HCT116 (cell line): ENCODE measurements around the gene TUBGCP5. TPM values are rescaled to one million over a fixed set of nuclear protein-coding genes. Genes with fewer than 3 reads are reported as not detected.

Experiments
- ATAC-seq: fragments of 200-7000 bp; cut with Tn5 transposase; 2 replicates; pipeline ENCODE4 v1.9.1; 2020; ENCODE audit warnings: mild to moderate bottlenecking, moderate library complexity
- BruUV-seq: library from RNA; stranded (reverse); fragments of 400-500 nt; replicated peaks from 2 replicates; lab custom pipeline; 2021; lab: Mats Ljungman, UMichigan
- CTCF ChIA-PET: fragments of 300-600 bp; sonication (Branson Sonifier 250); formaldehyde crosslinking; loops from one replicate; lab custom pipeline; 2021; ENCODE audit warnings: antibody characterized with exemption; lab: Charles Lee
- POLR2A ChIA-PET: fragments of 300-600, 350-600 bp; sonication (Branson Sonifier 250); formaldehyde crosslinking; loops from one replicate; lab custom pipeline; 2021; ENCODE audit warnings: antibody characterized with exemption; lab: Charles Lee
- RAD21 ChIA-PET, 2 experiments: fragments of 300-600 bp; sonication (Branson Sonifier 250); formaldehyde crosslinking; loops; one replicate each; lab custom pipeline; 2023; ENCODE audit warnings: low total read pairs in 2 of 2; ENCODE audit not compliant: uncharacterized antibody in 2 of 2, unreplicated experiment in 2 of 2, low non-redundant PET in 1 of 2; lab: Charles Lee
- DNase-seq: peaks from one replicate; pipeline ENCODE4 v3.0.0-alpha.2; 2010; ENCODE audit warnings: low read depth, low spot score
- H2AFZ ChIP-seq: fragments of 200-600 bp; shearing (Covaris generic), sonication (generic); 2 replicates; pipeline ENCODE4 v1.6.1; 2017; ENCODE audit warnings: low read depth, mixed run types, mixed read lengths, antibody characterized with exemption, low read length; ENCODE audit not compliant: poor library complexity, severe bottlenecking
- H3K27ac ChIP-seq: 2 replicates; pipeline ENCODE4 v1.5.1; 2012; ENCODE audit warnings: low read depth, low read length
- H3K27me3 ChIP-seq: fragments of 200-600 bp; sonication (generic); 2 replicates; pipeline ENCODE4 v1.6.1; 2016; ENCODE audit warnings: mixed run types, low read length, mixed read lengths; ENCODE audit not compliant: insufficient read depth
- H3K36me3 ChIP-seq, 2 experiments: fragments of 200-500 bp in 1 of 2; fragments of 200-600 bp in 1 of 2; sonication (Bioruptor generic) in 1 of 2; sonication (generic) in 1 of 2; 2 replicates each; pipeline versions ENCODE4 v1.5.1 to v1.6.1; 2014 to 2016; ENCODE audit warnings: low read length in 2 of 2, inconsistent platforms in 1 of 2, mixed read lengths in 1 of 2, mixed run types in 1 of 2; ENCODE audit not compliant: insufficient read depth in 2 of 2, control insufficient read depth in 1 of 2
- H3K4me1 ChIP-seq, 2 experiments: fragments of 200-600 bp in 1 of 2; sonication (generic) in 1 of 2; 2 replicates each; pipeline versions ENCODE4 v1.5.1 to v1.6.1; 2012 to 2017; ENCODE audit warnings: low read length in 2 of 2, inconsistent platforms in 1 of 2, mild to moderate bottlenecking in 1 of 2, mixed read lengths in 1 of 2, mixed run types in 1 of 2, moderate library complexity in 1 of 2; ENCODE audit not compliant: insufficient read depth in 2 of 2, control insufficient read depth in 1 of 2
- H3K4me2 ChIP-seq: fragments of 200-600 bp; sonication (generic); 2 replicates; pipeline ENCODE4 v1.6.1; 2017; ENCODE audit warnings: mixed run types, low read length, mixed read lengths
- H3K4me3 ChIP-seq, 2 experiments: fragments of 200-600 bp in 1 of 2; sonication (generic) in 1 of 2; replicated peaks in 1 of 2; 2 replicates each; pipeline ENCODE4 v1.5.1; 2011 to 2016; ENCODE audit warnings: low read length in 2 of 2, control low read depth in 1 of 2, low read depth in 1 of 2, mild to moderate bottlenecking in 1 of 2, mixed read lengths in 1 of 2, mixed run types in 1 of 2
- H3K79me2 ChIP-seq: fragments of 200-600 bp; sonication (generic); 2 replicates; pipeline ENCODE4 v1.6.1; 2017; ENCODE audit warnings: mild to moderate bottlenecking, mixed run types, low read length, moderate library complexity, mixed read lengths; ENCODE audit not compliant: insufficient read depth
- H3K9ac ChIP-seq: fragments of 200-600 bp; sonication (generic); 2 replicates; pipeline ENCODE4 v1.6.1; 2016; ENCODE audit warnings: low read length, mixed read lengths
- H3K9me2 ChIP-seq: fragments of 200-600 bp; sonication (generic), shearing (Covaris generic); 2 replicates; pipeline ENCODE4 v1.6.1; 2017; ENCODE audit warnings: mixed run types, mild to moderate bottlenecking, moderate library complexity; ENCODE audit not compliant: insufficient read depth
- H3K9me3 ChIP-seq, 2 experiments: fragments of 200-500 bp in 1 of 2; fragments of 200-600 bp in 1 of 2; sonication (Bioruptor generic) in 1 of 2; sonication (generic) in 1 of 2; 2 replicates each; pipeline ENCODE4 v1.6.1; 2014 to 2017; ENCODE audit warnings: low read length in 2 of 2, mixed read lengths in 2 of 2, inconsistent platforms in 1 of 2, low read depth in 1 of 2, mild to moderate bottlenecking in 1 of 2, mixed run types in 1 of 2, moderate library complexity in 1 of 2; ENCODE audit not compliant: control insufficient read depth in 1 of 2, insufficient read depth in 1 of 2
- H4K20me1 ChIP-seq: fragments of 200-600 bp; sonication (generic), shearing (Covaris generic); 2 replicates; pipeline ENCODE4 v1.6.1; 2017; ENCODE audit warnings: mixed run types, mild to moderate bottlenecking, moderate library complexity; ENCODE audit not compliant: insufficient read depth
- ATF3 ChIP-seq: IDR thresholded peaks from 2 replicates; pipeline ENCODE4 v1.6.1; 2012
- CBX3 ChIP-seq: IDR thresholded peaks from 2 replicates; pipeline ENCODE4 v1.6.1; 2012; ENCODE audit warnings: low read depth
- CEBPB ChIP-seq: IDR thresholded peaks from 2 replicates; pipeline ENCODE4 v1.6.1; 2012; ENCODE audit warnings: low read depth
- CTCF ChIP-seq, 3 experiments: fragments of 200-600 bp in 1 of 3; sonication (generic) in 1 of 3; IDR thresholded peaks in 2 of 3; conservative IDR thresholded peaks in 1 of 3; 2 replicates each; pipeline ENCODE4 v1.5.1; 2012 to 2017; ENCODE audit warnings: low read depth in 2 of 3, low read length in 2 of 3, antibody characterized with exemption in 1 of 3, borderline replicate concordance in 1 of 3, control low read depth in 1 of 3, mild to moderate bottlenecking in 1 of 3, mixed read lengths in 1 of 3, mixed run types in 1 of 3, moderate library complexity in 1 of 3; ENCODE audit not compliant: insufficient read depth in 1 of 3
- EGR1 ChIP-seq: IDR thresholded peaks from 2 replicates; pipeline ENCODE4 v1.6.1; 2012; ENCODE audit warnings: low read depth
- ELF1 ChIP-seq: IDR thresholded peaks from 2 replicates; pipeline ENCODE4 v1.6.1; 2012; ENCODE audit warnings: low read depth, borderline replicate concordance
- EZH2phosphoT487 ChIP-seq: fragments of 200-600 bp; IDR thresholded peaks from 2 replicates; pipeline ENCODE4 v1.6.1; 2018; ENCODE audit warnings: antibody characterized with exemption, borderline replicate concordance
- FOSL1 ChIP-seq: IDR thresholded peaks from 2 replicates; pipeline ENCODE4 v1.6.1; 2012; ENCODE audit warnings: low read depth
- MAX ChIP-seq: IDR thresholded peaks from 2 replicates; pipeline ENCODE4 v1.6.1; 2012
- POLR2AphosphoS5 ChIP-seq: IDR thresholded peaks from 2 replicates; pipeline ENCODE4 v1.6.1; 2011; ENCODE audit warnings: mild to moderate bottlenecking, low read depth, low read length, moderate library complexity
- RAD21 ChIP-seq: IDR thresholded peaks from 2 replicates; pipeline ENCODE4 v1.6.1; 2012; ENCODE audit warnings: low read depth, mild to moderate bottlenecking
- SIN3A ChIP-seq: IDR thresholded peaks from 2 replicates; pipeline ENCODE4 v1.6.1; 2012; ENCODE audit warnings: low read depth
- SP1 ChIP-seq: IDR thresholded peaks from 2 replicates; pipeline ENCODE4 v1.6.1; 2012; ENCODE audit warnings: low read depth
- TCF7L2 ChIP-seq: IDR thresholded peaks from 2 replicates; pipeline ENCODE4 v1.7.0; 2011; ENCODE audit warnings: borderline replicate concordance, inconsistent platforms; ENCODE audit not compliant: insufficient read depth, insufficient read length; ENCODE audit errors: extremely low read depth
- YY1 ChIP-seq: IDR thresholded peaks from 2 replicates; pipeline ENCODE4 v1.6.1; 2011; ENCODE audit warnings: low read length, low read depth, moderate library complexity, mild to moderate bottlenecking; ENCODE audit not compliant: insufficient replicate concordance; ENCODE audit errors: extremely low read depth
- ZFX ChIP-seq: fragments of 450-650 bp; IDR thresholded peaks from 2 replicates; pipeline ENCODE4 v1.6.1; 2017
- ZNF274 ChIP-seq: fragments of 200-500 bp; sonication (Bioruptor generic); IDR thresholded peaks from 2 replicates; pipeline ENCODE4 v1.6.1; 2014; ENCODE audit warnings: mild to moderate bottlenecking, low read depth, low read length, inconsistent platforms
- intact Hi-C: fragments of 100-400 bp; cut with micrococcal nuclease; formaldehyde crosslinking; loops from 2 replicates; pipeline ENCODE4 v1.10.0; 2022
- total RNA-seq: library from RNA; stranded (reverse); gene quantifications from one replicate; pipeline ENCODE4 v1.2.1, GENCODE V29; 2021; ENCODE audit not compliant: unreplicated experiment
- TF ChIP-seq, protein P1 (sequence below): IDR thresholded peaks from 2 replicates; pipeline ENCODE4 v1.6.1; 2011; ENCODE audit warnings: mild to moderate bottlenecking, low read length, moderate library complexity; ENCODE audit not compliant: insufficient replicate concordance; ENCODE audit errors: extremely low read depth
- TF ChIP-seq, protein P2 (sequence below): IDR thresholded peaks from 2 replicates; pipeline ENCODE4 v1.6.1; 2012; ENCODE audit warnings: low read depth

The TUBGCP5 gene
- total RNA-seq, 1 experiment from 2014 or later = 17.9 TPM

DNA sequence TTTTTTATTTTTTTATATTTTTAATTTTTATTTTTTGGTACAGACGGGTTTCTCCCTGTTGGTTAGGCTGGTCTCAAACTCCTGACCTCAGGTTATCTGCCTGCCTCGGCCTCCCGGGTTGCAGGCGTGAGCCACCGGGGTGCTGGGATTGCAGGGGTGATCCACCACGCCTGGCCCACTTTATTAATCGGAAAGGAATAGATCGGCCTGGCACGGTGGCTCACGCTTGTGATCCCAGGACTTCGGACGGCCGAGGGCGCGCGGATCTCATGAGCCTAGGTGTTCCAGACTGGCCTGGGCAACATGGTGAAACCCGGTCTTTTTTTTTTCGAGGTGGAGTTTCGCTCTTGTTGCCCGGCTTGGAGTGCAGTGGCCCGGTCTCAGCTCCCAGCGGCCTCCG lies 26.5 kb upstream of the TUBGCP5 start:
- ATAC-seq = no peak
- Histone ChIP-seq H2AFZ (no peak overlapping the region), H3K9me2 (no peaks in the 10 kb centered on the region), H3K4me3 (no peak overlapping the region), H3K79me2 (no peaks in the 10 kb centered on the region), H3K9ac (no peak overlapping the region), H3K27me3 (no peaks in the 10 kb centered on the region), H4K20me1 (no peaks in the 10 kb centered on the region), H3K9me3 (peaks cover 0 to 4% of the 10 kb centered on the region in 2 experiments; a peak in 1 of 4 replicates), H3K4me1 (no peaks in the 10 kb centered on the region), H3K27ac (no peak overlapping the region), H3K4me2 (no peak overlapping the region), H3K36me3 (no peaks in the 10 kb centered on the region)
- ChIA-PET CTCF (no interaction called here), POLR2A (no interaction called here), RAD21 (no interaction called here)
- TF ChIP-seq ATF3 = no peak
- no peak for TF ChIP-seq RAD21
- no peak for TF ChIP-seq CTCF (IDR thresholded peaks at IDR 0.05 in 2 of 3, conservative IDR thresholded peaks at IDR 0.05 in 1 of 3; ENCODE audit: borderline replicate concordance in 1 of 3, insufficient read depth in 1 of 3, low read depth in 2 of 3, low read length in 2 of 3)
- no peak for TF ChIP-seq EGR1
- no peak for TF ChIP-seq YY1
- TF ChIP-seq, protein P1, sequence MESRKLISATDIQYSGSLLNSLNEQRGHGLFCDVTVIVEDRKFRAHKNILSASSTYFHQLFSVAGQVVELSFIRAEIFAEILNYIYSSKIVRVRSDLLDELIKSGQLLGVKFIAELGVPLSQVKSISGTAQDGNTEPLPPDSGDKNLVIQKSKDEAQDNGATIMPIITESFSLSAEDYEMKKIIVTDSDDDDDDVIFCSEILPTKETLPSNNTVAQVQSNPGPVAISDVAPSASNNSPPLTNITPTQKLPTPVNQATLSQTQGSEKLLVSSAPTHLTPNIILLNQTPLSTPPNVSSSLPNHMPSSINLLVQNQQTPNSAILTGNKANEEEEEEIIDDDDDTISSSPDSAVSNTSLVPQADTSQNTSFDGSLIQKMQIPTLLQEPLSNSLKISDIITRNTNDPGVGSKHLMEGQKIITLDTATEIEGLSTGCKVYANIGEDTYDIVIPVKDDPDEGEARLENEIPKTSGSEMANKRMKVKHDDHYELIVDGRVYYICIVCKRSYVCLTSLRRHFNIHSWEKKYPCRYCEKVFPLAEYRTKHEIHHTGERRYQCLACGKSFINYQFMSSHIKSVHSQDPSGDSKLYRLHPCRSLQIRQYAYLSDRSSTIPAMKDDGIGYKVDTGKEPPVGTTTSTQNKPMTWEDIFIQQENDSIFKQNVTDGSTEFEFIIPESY = no peak
- no peak for TF ChIP-seq CBX3
- TF ChIP-seq, protein P2, sequence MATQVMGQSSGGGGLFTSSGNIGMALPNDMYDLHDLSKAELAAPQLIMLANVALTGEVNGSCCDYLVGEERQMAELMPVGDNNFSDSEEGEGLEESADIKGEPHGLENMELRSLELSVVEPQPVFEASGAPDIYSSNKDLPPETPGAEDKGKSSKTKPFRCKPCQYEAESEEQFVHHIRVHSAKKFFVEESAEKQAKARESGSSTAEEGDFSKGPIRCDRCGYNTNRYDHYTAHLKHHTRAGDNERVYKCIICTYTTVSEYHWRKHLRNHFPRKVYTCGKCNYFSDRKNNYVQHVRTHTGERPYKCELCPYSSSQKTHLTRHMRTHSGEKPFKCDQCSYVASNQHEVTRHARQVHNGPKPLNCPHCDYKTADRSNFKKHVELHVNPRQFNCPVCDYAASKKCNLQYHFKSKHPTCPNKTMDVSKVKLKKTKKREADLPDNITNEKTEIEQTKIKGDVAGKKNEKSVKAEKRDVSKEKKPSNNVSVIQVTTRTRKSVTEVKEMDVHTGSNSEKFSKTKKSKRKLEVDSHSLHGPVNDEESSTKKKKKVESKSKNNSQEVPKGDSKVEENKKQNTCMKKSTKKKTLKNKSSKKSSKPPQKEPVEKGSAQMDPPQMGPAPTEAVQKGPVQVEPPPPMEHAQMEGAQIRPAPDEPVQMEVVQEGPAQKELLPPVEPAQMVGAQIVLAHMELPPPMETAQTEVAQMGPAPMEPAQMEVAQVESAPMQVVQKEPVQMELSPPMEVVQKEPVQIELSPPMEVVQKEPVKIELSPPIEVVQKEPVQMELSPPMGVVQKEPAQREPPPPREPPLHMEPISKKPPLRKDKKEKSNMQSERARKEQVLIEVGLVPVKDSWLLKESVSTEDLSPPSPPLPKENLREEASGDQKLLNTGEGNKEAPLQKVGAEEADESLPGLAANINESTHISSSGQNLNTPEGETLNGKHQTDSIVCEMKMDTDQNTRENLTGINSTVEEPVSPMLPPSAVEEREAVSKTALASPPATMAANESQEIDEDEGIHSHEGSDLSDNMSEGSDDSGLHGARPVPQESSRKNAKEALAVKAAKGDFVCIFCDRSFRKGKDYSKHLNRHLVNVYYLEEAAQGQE = no peak
- no peak for TF ChIP-seq MAX
- no peak for TF ChIP-seq ZFX
- no peak for TF ChIP-seq POLR2AphosphoS5
- TF ChIP-seq FOSL1 = no peak
- TF ChIP-seq CEBPB = no peak
- TF ChIP-seq SIN3A = no peak
- TF ChIP-seq TCF7L2 = no peak
- no peak for TF ChIP-seq ZNF274
- no peak for TF ChIP-seq ELF1
- TF ChIP-seq SP1 = no peak
- no peak for TF ChIP-seq EZH2phosphoT487
- intact Hi-C loops = no loop called here
- DNase-seq = no peak
- BruUV-seq = no TSS peak
